HG03139 (cell line): ENCODE measurements around the gene PER1.

Experiments used
- ATAC-seq: cut with Tn5 transposase; IDR thresholded peaks from one replicate; pipeline ENCODE4 v1.9.1; 2021; ENCODE audit not compliant: unreplicated experiment

The PER1 gene

GRCh38 chr17:8167526-8167925 is 15.3 kb upstream of the PER1 start:
- ATAC-seq = no peak

- no peak for ATAC-seq
Observed at GRCh38 chr17:8166731-8167130, 14.5 kb upstream of the PER1 start.

- ATAC-seq = no peak
Observed at GRCh38 chr17:8164815-8165131, 12.6 kb upstream of the PER1 start.

DNA sequence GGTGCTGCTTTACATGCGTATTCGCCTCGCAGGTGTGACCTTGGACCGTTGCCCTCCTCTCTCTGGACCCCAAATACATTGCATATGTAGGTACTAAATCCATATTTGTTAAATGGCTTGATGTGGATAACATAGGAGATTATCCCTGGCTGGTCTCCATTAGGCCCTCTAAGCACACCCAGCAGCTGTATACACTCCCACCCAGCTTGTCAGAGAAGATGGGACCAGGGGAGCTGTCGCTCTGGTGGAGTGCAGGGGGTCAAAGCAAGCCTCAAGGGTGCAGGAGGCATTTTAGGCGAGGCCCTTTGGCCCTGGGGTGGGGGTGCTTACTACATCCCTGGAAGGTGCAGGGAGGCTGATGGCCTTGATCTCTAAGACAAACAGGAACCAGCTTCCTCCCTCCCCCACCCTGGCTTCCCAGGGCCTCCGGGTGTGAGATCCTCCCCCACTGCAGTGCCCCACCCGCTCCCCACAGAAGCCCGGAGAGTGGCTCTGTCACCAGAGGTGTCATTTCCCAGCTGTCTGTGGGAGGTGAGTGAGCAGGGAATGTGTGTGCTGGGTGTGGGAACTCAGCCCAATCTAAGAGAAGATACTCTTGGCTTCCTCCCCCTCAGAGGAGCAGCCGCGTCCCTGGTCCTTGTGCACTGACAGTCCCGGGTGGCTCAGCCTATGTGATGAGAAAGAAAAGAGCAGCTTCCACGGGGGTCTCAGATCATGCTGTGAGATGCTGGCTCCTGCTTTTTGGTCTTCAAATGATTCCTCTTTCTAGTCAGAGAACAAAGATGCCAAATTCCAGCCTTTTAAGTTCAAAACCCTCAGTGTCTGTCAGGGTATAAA is 12.0 kb upstream of the PER1 start:
- no peak for ATAC-seq

- ATAC-seq = no peak
Observed at GRCh38 chr17:8162997-8163977, 11.1 kb upstream of the PER1 start.

GRCh38 chr17:8162233-8162996 is 10.2 kb upstream of the PER1 start, which contains the start of gene VAMP2:
VAMP2 (minus strand) TSS chr17:8162948; CDS start chr17:8162879, 69 bp downstream.
- no peak for ATAC-seq

DNA sequence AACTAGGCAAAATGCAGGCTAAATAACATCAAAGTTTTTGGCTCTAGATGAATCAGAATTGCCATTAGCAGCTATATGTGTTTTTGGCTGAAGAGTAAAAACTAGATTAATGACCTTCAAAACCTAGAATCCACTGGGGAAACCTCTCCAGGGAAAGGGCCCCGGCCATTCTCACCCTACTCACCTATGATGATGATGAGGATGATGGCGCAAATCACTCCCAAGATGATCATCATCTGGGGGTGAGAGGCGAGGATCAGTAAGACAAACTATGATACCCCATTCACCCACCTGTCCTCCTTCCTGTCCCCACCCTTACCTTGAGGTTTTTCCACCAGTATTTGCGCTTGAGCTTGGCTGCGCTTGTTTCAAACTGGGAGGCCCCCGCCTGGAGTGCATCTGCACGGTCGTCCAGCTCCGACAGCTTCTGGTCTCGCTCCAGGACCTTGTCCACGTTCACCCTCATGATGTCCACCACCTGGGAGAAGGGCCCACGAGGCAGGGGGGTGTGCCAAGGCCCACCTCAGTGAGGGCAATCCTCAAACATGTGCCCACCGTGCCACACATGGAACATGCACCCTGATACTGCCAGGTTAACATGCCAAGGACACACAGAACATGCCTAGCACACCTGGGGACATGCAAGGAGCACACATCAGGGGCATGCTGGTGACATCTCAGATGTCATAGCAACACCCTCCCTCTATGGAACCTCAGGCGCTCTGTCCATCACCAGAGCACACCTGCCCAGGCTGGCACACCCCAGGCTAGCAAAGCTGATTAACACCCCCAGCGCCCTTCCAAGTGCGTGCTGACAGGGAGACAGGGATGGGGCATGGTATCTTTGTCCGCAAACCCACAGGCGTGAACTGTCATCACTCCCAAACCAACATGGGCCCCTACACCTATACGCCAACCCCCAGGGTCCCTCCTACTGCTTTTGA is 9.4 kb upstream of the PER1 start:
- ATAC-seq = no peak

DNA sequence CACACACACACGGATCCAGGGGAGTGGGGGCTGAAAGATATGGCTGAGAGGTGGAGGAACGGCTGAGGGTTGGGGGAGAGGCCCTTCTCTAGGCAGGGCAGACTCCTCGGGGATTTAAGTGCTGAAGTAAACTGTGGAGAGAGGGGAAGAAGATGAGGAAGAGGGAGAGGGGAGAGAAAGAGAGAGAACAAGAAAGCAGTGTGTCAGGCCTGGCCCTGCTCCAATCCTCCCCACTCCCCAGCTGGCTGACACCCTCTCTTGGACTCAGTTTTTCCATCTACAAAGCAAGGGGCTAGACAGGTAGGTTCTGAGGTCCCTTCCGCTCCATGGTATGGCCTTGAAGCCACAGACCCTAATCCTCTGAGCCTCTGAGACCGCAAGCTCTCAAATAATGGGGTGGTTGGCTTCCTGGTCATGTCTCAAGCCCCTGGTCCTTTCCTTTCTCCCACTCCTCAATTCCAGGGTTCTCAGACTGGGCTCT is 8.6 kb upstream of the PER1 start:
- ATAC-seq = no peak

DNA sequence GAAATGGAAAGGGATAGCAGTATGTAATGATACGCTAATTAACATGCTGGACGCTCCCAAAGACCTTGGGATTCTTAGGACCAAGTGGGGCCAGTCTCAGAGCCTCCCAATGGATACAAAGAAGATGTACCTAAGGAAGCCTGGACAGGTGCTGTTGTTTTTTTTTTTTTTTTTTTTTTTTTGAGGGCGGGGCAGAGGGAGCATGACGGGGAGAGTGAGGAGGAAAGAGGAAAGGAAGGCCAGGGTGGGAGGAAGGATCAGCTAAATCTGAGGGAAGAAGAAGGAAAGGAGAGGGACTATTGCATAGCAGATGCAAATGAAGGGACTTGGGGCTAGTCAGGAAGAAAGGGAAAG is 8.0 kb upstream of the PER1 start:
- no peak for ATAC-seq

- ATAC-seq = no peak
Observed at GRCh38 chr17:8159459-8160223, 7.4 kb upstream of the PER1 start.

- no peak for ATAC-seq
Observed at GRCh38 chr17:8159032-8159400, 6.8 kb upstream of the PER1 start.

DNA sequence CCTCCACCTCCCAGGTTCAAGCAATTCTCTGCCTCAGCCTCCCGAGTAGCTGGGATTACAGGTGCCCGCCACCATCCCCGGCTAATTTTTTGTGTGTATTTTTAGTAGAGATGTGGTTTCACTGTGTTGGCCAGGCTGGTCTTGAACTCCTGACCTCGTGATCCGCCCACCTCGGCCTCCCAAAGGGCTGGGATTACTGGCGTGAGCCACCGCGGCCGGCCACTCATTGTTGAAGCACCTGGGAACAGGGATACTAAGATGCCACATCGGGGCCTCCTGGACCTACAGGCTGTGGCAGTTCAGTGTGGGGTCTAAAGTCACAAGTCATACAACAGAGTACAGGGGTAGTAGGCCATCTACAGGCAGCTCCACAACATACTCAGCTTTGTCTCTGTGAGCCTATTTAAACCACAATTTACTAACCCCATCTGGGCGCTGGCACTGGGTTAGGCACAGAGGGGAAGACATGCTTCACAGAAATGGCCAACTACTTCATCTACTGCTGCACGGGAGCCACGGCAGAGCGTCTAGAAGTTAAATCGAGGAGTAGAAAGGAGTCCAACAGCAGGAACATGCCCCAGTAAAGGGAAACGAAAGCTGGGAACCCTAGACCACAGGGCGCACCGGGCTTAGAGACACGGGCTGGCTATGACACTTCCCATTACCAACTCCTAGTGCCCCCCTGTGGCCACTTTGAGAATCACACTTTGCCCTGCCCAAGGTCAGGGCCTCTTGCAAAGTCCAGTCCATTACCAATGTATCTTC is 6.2 kb upstream of the PER1 start:
- ATAC-seq = no peak

DNA sequence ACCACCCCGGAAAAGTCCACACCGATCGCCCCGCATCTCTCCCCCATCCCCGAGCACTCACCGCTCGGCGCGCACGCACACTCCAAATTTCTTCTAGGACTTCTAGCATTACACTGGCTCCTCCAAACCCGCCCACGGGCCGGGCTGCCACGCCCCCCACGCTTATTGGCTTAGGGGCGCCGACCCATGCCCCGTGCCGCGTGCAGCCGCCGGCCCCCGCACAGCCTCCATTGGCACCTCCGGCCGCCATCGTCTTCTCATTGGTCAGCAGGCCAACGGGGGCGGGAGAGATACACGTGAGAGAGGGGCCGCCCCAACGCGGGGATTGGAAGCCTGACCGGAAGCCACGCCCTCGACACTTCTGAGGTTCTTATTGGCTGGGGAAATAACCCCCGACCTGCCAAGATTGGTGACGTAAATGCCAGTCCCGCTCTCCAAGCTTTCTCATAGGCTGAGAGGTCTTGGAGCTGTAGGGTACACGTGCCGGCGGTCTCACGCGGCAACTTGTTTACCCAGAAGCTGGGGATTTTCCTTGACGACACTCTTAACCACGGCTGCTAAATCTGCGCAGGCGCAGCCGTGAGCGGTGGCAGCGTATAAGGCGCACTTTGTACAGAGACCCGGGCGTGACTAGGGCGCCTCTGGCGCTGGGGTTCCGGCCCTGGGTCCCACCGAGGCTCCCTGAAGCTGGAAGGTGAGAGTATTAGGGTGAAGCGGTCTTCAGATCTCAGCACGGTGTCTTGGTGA is 4.2 kb upstream of the PER1 start:
- ATAC-seq = peak; percentile 69

DNA sequence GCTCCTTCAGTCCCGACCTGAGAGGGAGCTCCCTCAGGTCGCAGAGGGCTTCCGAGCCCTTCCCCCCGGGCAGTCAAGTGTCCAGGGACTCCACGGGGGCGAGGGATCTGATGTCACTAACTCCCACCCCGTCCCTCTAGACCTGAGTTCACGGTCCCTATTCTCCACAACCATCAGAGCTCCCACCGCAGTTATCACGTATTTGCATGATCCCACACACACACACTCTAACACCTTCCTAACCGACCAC is 3.7 kb upstream of the PER1 start:
- ATAC-seq = no peak

- no peak for ATAC-seq
Observed at GRCh38 chr17:8155231-8155995, 3.2 kb upstream of the PER1 start.

- no peak for ATAC-seq
Observed at GRCh38 chr17:8154608-8155155, 2.5 kb upstream of the PER1 start.

DNA sequence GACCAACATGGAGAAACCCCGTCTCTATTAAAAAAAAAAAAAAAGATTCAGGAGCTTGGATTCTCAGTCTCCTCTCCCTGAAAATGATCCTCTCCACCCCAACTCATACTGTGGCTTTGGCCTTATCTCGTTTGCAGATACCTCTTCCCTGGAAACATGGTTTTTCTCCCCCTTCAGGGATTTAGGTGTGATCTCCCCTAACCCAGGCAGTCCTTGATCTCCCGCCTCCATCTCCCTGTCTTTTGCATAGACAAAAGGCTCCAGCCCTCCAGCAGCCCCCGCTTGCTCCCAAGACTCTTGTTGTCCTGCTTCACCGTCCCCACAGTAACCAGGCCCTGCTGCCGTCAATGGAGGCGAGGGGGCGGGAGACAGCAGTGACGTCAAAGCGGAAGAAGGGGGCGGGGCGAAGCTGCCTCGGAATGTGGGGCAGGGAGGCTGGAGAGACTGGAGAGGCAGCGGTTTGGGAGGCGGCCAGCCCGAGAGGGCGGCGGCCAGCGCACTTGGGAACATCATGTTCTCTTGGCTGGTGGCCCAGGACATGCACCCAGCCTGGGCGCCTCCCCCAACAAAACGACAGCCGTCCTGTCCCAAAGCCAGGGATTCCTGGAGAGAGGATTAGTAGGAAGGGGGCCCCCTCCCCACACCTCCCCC is 1.9 kb upstream of the PER1 start:
- no peak for ATAC-seq
